Measurements from ENCODE around the gene UBQLN1.

The UBQLN1 gene

GRCh38 chr9:83691492-83691891, 16.3 kb downstream of the UBQLN1 start:
- no peak for DNase-seq (ENCODE audit: low spot score)

GRCh38 chr9:83688921-83689320, 18.8 kb downstream of the UBQLN1 start:
- DNase-seq (ENCODE audit: low spot score) = no peak

GRCh38 chr9:83681490-83681889, 26.3 kb downstream of the UBQLN1 start:
- DNase-seq (ENCODE audit: low spot score) = no peak

GRCh38 chr9:83680233-83680632, 27.5 kb downstream of the UBQLN1 start:
- no peak for DNase-seq (ENCODE audit: low spot score)

- no peak for DNase-seq (ENCODE audit: low spot score)
Observed at GRCh38 chr9:83677596-83677995, 30.2 kb downstream of the UBQLN1 start.

- DNase-seq (ENCODE audit: low spot score) = no peak
Observed at GRCh38 chr9:83675466-83675865, 32.3 kb downstream of the UBQLN1 start.

GRCh38 chr9:83671451-83671850, 36.3 kb downstream of the UBQLN1 start:
- DNase-seq (ENCODE audit: low spot score) = no peak

- no peak for DNase-seq (ENCODE audit: low spot score)
Observed at GRCh38 chr9:83670381-83670780, 37.4 kb downstream of the UBQLN1 start.

DNA sequence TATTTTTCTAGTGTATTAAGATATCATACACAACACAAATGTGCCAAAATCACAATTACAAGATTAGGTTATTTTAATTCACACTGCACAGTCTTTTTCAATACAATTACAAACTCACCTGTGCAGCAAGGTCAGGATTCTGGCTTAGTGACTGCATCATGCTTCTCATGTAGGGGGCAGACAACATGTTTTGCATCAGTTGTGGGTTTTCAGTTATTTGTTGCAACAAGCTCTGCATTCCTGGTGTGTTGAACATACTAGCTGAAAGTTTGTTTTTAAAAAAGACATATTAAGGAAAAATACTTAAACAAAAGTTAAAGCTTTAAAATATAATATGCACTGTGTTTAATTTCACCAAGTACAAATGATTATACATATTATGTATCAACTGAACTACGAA, 38.7 kb downstream of the UBQLN1 start:
- peak; percentile 8 for DNase-seq (ENCODE audit: low spot score)

- no peak for DNase-seq (ENCODE audit: low spot score)
Observed at GRCh38 chr9:83665580-83666200, 42.1 kb downstream of the UBQLN1 start.

DNA sequence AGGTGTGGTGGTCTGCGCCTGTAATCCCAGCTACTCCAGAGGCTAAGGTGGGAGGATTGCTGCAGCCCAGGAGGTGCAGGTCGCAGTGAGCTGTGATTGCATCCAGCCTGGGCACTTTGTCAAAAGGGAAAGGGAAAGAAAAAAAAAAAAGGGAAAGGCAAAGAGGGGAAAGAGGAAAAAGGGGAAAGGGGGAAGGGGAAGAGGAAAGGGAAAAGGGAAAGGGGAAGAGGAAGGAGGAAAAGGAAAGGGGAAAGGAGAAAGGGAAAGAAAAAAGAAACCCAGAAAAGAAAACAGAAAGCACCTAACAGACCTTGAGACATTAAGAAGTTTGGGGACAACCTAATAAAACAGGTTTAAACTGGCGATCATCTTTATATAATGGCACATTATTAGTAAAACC, 44.8 kb downstream of the UBQLN1 start:
- DNase-seq (ENCODE audit: low spot score) = no peak

DNA sequence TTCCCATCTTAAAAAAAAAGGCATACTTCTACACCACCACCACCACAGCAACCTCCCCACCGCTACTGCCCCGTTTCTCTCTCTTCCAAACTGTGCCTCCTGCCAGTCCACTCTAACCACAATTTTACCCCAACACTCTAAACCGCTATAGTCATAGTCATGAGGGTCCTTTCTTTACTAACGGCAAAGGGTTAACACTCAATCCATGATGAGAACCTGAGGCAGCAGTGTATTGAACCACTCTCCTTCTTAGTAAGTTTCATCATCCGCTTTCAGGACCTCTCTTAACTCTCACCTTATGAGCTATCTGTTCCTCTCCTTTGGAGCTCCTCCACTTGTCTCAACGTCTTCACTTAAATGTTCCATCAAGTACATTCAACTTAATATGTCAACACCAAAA, 50.8 kb downstream of the UBQLN1 start:
- DNase-seq (ENCODE audit: low spot score) = no peak

DNA sequence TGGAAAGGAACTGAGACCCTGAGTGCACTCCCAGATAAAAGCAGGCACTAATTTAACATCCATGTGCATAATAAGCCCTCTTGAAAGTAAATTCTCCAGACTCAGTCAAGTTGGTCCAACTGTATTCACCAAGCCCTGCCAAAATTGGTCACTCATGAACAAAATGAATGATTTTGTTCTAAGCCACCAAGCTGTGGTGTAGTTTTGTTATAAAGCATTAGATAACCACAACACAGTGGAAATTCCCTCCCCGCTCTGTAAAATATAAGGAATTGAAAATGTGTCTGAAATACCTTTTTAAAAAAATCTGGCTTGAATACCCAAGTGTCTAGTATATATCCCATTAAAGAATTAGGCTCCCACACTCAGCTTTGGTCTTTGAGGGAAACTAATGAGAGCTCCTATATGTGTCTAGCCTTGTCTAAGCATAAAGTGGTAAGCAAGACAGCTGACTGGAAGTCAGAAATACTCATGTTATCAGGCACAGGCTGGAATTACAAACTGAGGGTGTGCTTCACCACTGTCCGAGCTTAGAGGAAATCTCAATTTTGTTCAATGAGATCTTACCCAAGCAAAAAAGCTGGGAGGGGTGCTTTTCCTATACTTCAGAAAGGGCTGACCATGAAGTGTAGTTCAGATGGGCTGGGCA, 51.6 kb downstream of the UBQLN1 start:
- no peak for DNase-seq (ENCODE audit: low spot score)

GRCh38 chr9:83655433-83655832, 52.3 kb downstream of the UBQLN1 start:
- no peak for DNase-seq (ENCODE audit: low spot score)

GRCh38 chr9:83652433-83652832, 55.3 kb downstream of the UBQLN1 start:
- DNase-seq (ENCODE audit: low spot score) = no peak

DNA sequence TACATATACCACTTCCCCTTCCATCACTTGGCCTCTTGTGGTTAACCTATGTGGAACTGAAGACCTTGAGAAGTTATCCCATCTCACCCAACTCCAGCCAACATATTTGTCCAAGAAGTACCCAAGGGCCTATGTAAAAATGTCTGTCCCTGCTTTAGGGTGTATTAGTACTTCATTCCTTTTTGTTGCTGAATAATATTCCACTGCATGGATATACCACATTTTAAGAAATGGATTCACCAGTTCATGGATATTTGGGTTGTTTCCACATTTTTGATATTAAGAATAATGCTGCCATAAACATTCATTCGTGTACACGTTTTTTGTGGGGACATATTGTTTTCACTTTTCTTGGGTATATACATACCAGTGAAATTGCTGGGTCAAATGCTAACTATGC, 56.2 kb downstream of the UBQLN1 start:
- no peak for DNase-seq (ENCODE audit: low spot score)

- no peak for DNase-seq (ENCODE audit: low spot score)
Observed at GRCh38 chr9:83649515-83649914, 58.2 kb downstream of the UBQLN1 start.

DNA sequence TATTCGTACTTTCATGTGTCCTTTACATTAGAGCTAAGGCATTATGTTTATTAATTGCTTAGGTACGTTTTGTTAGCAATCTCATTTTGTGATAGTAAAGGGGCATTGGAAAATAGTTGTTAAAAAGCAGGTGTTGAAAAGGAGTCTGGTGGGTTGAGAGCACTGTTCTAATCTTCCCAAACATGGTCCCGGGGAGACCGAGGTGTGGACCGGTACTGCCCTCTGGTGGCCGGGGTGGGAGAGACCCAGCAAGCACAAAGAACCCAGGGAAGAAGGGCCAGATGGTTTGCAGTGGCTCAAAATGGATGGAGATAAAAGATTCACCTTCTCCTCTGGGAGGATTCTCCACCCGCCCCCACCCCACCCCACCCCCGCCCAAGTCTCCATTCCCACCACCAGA, 58.7 kb downstream of the UBQLN1 start:
- DNase-seq (ENCODE audit: low spot score) = peak; percentile 65

- DNase-seq (ENCODE audit: low spot score) = no peak
Observed at GRCh38 chr9:83646500-83647239, 61.1 kb downstream of the UBQLN1 start.

DNA sequence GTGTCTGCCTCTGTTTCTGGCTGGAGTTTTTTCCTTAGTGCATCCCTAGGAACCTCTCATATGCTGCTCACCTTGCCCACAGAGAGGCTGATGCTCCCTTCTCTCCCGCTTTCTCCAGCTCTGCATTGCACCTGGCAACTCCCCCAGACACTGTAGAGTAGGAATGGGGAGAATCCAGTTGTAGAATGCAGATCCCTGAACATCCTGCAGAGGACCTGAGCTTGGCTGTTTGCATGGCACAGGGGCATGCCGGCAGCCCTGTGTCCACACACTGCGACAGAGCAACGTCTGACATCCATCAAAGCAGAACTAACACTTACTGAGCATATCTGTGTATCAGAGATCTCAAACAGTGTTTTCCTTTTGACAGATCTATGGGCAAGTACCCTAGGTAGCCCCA, 65.0 kb downstream of the UBQLN1 start:
- DNase-seq (ENCODE audit: low spot score) = no peak

DNA sequence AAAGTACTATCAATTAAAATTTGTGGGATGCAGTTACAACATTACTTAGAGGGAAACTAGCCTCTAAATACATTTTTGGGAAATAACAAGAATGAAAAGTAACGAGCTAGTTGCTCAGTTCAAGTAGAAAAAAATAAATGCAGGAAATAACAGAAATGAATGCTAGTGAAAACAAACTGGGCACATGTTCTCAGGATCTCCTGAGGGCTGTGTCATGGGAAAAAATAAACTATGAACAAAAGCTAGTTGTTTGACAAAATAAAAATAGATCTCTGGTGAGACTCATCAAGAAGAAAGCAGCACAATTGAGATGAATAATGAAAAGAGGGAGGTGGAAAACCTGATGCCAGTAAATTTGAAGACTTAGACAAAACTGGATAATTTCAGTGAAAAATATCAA, 68.5 kb downstream of the UBQLN1 start:
- no peak for DNase-seq (ENCODE audit: low spot score)

DNA sequence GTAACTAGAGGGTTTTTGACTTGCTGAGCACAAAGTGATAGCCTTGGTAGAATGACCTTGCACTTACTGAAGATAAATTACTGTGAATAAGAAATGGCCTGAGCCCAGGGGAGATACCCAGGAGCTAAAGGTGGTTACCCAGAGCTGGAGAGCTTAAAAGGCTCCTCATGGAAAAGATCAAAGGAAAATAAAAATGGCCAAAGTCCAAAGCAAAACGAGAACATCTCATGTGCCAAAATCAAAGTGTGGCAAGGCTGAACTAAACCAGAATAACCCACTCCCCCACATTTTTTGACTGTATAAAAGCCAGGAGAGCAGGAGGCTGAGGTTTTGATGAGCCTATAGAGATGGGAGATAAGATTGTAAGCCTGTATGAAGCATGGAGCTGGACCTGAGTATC, 70.4 kb downstream of the UBQLN1 start:
- no peak for DNase-seq (ENCODE audit: low spot score)

DNA sequence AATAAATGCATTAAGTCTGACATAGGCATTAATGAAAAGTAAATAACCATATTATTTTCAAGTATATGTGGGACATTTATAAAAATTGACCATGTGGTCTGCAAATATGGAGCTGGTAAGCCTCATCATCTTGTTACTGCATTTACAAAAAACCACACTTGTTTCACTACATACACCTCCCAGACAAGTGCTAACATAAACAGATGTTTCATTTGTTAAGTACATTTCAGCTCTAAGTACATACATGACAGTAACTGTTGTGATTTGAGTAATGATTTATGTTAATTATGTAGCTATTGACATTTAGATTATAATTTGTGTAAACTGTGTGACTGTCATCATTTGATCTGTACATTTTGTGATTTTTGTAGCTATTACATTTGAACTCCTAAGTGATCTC, 70.9 kb downstream of the UBQLN1 start:
- no peak for DNase-seq (ENCODE audit: low spot score)

GRCh38 chr9:83633676-83634075, 74.1 kb downstream of the UBQLN1 start:
- no peak for DNase-seq (ENCODE audit: low spot score)

Measured in AG08396 (cell line).